Activated gamma-delta T cell treated with Interleukin-2 at 50 U/mL for 16 hours (primary cell): ENCODE measurements around the gene SPATA45.

ENCODE experiments used
- DNase-seq: peaks from one replicate; pipeline ENCODE4 v3.0.0-alpha.2; 2020

Gene SPATA45

DNA sequence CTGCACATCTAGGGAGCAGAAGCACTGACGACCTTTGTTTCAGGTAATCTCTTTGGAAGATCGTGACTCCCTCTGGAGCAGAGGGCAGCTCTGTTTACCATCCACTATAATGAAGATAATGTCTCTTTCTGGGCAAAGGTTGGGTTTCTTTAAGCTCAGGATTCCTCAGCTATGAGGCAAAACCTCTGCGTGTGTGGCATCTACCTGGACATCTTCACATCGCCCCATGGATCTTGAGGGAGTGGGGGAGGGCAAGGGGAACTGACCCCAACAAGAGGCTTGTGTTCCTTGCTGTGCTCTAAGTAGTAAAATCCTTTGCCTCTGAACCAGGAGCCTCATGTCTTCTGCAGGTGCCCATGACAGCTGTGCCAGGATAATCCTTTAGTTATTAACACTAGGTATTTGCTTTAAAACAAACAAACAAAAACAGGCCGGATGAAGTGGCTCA is 19.6 kb downstream of the SPATA45 start:
- no peak for DNase-seq

DNA sequence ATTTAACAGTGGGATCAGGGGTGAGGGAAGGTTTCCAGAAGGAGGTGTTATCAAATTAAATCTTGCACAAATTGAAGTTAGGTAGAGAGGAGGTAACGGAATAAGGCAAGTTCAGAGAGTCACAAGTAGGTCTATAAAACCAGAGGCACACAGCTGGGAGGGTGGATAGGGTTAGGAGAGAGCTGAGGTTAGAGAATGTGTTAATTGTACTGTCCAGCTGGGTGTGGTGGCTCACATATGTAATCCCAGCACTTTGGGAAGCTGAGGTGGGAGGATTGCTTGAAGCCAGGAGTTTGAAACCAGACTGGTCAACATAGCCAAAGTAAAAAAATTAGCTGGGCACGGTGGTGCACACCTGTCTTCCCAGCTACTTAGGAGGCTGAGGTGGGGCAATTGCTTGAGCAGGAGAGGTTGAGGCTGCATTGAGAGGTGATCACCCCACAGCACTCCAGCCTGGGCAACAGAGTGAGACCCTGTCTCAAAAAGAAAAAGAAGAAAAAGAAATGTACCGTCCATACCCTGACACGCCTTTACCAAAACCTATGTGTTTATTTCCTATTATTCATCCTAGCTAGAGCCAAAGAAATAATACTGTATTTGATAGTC is 20.2 kb downstream of the SPATA45 start:
- no peak for DNase-seq

DNA sequence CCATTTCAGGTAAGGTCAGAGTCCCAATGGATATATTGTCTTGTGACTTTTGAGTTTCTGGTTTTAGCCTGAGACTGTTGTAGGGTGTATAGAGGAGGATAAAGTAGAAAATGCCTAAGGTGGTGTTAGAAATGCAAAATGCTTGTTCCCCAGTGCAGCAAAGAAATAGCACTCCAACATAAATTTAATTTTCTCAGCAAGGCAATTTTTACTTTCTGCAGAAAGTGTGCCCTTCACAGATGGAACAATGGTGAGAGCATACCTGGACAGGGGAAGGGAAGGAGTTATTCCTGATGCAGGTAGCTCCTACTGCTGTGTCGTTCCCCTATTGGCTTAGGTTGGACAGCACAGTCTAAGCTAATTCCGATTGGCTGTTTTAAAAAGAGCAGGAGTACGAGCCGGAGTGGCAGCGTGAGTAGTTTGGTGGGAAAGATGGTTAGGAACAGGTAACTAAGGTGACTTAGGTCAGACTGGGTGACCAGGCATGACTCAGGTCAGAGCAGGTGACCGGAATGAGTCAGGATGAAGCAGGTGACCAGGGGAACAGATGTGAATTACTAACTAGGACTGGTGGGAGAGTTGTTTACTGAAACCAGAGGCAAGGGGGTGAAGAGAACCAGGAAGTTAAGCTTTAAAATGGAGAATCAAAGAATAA is 21.5 kb downstream of the SPATA45 start:
- DNase-seq: no peak

DNA sequence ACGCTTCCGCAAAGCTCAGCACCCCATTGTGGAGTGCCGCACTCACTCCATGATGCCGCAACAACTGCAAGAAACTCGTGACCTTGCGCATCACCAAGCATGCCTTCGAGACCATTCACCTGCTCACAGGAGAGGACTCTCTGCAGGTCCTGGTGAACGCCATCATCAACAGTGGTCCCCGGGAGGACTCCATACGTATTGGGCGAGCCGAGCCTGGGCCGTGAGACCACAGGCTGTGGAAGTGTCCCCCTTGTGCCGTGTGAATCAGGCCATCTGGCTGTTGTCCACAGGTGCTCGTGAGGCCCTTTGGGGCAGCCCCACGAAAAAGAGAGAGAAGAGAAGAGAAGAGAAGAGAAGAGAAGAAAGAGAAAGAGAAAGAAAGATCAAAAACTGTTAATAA is 23.2 kb downstream of the SPATA45 start:
- DNase-seq: no peak

DNA sequence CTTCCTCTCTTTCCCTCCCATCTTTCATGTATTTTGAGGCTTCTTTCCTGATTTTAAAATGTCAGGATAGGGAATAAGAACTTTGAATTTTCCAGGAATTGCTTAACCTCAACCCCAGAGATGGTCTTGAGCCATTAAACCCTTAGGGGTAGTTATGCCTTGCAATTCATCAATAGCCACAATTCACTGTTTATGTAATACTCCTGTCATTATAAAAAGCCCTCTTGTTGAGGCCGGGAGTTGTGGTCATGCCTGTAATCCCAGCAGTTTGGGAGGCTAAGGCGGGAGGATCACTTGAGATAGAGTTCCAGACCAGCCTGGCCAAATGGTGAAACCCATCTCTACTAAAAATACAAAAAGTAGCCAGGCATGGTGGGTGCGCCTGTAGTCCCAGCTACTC is 24.5 kb downstream of the SPATA45 start:
- DNase-seq: no peak

DNA sequence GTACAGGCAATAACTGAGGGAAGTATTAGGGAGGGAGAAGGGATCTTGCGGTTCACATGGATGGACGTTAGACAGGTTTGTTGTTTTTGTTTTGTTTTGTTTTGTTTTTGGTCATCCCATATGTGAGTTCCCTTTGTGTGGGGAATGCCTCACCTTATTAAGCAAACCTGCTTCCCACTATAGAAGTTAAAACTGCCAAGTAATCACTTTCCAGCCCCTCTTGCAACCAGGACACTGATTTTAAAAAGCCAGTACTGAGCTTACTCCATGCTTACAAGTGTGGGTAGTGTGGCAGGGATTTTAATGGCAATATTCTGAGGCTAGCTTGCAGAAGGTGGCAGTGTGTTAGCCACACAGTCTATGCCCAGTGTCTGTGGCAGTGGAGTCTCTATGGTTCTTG is 26.5 kb downstream of the SPATA45 start:
- DNase-seq: no peak

DNA sequence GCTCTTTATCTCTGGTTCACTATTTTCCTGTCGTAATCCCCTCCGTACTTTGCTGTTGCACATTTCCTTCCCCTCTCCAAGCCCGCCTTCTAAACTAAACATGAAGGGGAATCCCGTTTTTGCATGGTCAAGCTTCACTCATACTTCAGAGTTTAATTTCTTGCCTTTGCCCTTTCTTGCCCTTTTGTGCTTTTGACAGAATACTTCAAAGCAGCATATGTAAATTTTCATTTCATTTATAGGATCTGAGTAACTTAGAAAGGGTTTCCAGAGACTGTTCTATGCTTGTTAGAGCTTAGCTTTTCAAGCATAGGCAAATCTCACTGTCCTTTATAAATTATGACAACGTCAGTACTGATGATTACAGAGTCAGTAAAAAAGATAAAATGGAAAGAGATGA is 27.7 kb downstream of the SPATA45 start:
- DNase-seq: no peak

DNA sequence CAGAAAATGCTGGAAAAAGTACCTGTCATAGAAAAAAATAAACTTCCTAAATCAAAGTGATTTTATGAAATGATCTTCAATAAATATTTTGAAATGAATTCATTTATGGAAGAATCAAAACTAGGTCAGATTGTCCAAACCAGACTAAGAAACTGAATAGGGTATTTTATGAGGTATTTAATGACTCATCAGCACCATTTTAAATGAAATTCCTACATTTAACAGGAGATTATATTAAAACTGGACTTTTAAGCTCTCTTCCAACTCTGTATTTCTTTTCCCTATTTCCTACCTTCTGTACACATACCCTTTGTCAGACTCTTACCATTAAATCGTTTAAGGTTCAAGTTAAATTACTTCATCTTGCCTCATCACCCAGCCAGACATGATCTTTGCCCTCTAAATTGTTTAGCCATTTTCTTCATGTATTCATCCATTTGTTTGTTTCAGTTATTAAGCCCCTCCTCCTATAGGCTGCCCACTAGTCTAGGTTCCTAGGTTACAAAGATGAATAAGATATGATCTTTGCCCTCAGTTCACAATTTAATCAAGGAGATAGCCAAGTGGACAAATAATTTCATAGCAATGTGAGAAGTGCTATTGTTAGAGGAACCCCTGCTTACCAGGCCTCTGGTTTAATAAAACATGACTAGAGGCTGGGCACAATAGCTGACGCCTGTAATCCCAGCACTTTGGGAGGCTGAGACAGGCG is 30.7 kb downstream of the SPATA45 start:
- no peak for DNase-seq

DNA sequence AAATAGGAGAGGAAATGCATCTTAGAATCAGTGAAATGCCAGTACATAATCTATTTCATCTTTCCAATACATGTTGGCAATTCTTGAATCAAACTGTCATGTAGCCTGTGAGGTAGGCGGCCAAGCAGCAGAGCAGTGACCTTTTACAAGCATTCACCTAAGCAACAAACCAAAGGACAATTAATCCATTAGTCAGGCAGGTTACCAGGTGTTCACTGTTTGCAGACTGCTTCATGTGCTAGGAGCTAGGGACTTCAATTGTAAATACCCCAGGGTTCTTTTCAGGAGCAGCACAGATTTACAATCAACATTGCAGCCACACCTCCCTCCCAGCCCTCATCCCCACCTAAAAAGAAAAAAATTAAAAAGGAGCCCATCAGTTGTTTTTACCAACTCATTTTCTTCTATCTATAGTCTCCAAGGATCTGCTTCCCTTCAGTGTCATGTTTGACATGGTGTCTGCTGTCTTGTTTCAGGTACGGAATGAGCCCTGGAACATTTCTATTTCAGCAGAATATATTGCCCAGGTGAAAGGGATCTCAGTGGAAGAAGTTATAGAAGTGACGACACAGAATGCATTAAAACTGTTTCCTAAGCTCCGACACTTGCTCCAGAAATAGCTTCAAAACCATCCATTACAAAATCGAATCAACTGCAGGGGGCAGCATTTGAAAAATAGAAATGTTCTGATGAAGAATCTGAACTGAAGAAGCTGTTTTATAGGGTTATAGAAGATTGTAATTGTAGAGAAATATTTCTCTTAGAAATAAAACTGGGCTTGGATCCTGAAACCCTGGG is 32.7 kb downstream of the SPATA45 start:
- DNase-seq: no peak

DNA sequence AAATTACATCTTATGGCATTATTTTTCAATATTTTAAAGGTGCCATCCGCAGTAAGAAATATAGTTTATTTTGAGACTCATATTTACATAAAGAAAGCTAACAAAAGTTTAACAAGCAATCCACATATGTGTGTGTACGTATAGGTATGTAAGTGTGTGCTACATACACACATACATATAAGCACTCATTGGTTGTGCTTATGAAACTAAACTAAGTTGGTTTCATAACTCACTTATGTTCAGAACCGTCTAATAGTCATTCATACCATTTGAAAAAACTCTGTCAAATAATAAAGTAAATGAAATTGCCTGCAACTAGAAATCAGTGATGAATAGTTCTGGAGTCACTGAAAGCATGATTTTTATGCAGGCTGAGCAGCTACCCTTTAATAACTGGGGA is 41.7 kb downstream of the SPATA45 start:
- DNase-seq: no peak

DNA sequence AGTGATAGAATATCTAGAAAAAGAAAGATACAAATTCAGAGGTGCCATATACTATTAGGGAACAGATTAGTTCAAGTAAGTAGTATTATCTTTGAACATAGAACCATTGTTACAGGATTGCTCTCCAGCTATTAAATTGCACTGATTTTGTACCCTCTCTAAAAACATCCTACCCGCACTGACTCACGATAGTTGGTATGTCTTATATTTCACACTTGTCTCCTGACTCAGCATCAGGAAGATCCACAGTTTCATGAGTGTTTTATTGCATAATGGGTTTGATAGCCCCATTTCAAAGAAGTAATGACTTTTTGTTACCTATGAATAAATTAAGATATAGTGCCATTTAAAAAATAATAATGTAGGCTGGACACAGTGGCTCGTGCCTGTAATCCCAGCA is 49.8 kb downstream of the SPATA45 start:
- no peak for DNase-seq

DNA sequence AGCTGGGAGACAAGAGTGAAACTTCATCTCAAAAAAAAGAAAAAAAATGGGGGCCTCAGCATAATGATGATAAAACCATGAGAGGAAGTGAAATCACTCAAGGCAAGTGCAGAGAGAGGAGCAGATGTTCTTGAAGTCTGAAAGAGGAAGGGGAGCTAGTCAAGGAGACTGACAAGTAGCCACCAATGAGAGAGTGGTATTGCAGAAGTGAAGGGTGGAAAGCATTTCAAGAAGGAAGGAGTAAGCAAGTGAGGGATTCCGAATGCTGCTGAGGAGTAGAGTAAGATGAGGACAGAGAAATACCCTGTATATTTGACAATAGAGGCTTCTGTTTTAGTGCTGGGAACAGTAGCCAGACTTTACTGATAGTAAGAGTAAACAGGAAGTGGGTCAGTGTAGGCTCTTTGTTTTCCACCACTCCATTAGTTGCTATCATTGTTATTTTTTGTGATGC is 52.9 kb downstream of the SPATA45 start:
- DNase-seq: no peak

DNA sequence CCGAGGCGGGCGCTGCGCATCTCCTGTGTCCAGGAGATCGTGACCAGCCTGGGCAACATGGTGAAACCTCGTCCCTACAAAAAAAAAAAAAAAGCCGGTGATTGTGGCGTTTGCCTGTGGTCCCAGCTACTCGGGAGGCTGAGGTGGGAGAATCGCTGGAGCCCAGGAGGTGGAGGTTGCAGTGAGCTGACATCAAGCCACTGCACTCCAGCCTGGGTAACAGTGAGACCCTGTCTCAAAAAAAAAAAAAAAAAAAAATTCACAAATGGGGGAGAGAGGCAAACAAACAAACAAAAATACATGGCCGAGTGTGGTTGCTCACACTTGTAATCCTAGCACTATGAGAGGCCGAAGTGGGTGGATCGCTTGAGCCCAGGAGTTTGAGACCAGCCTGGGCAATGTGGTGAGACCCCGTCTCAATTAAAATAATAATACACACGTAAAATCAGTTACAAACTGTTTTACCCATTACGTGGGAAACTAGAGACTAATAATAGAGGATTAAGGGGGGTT is 55.0 kb downstream of the SPATA45 start:
- DNase-seq: no peak

DNA sequence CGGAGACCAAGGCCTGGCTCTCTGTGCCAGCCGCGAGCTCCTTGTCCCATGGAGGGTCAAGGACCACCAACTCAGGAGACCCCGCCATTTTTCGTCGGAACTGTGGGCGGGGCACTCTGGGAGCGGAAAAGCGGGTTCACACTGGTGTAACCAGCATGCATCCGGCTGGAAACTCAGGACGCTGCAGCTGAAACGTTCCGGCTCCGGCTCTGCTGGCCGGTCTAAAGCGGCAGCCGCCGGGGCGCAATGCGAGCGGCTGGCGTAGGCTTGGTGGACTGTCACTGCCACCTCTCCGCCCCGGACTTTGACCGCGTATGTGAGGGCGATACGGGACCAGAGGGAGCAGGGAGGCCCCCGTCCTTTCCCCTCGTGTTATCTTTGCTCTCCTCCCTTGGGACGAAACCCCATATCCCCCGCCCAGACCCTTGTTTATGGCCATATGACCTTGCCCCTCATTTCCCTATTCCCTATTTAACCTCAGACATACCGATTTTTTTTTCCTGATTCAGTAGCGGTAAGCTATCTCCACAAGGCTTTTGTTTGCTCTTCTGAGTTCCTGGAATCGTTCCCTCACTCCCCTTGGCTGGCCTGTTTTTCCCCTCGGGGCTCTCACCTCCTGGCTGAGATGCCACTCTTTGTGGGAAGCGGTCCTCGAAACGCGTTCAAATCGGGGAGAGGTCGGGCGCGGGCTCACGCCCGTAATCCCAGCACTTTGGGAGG is 55.6 kb downstream of the SPATA45 start, which contains the start of the genes NSL1 and TATDN3:
NSL1 (minus strand) TSS at position 102 of the 720 bp plus-strand sequence; CDS start at position 88, 14 bp downstream.
TATDN3 (plus strand) TSS at position 219 of the 720 bp plus-strand sequence; CDS start at position 247, 28 bp downstream.
- DNase-seq: peak; percentile 96

DNA sequence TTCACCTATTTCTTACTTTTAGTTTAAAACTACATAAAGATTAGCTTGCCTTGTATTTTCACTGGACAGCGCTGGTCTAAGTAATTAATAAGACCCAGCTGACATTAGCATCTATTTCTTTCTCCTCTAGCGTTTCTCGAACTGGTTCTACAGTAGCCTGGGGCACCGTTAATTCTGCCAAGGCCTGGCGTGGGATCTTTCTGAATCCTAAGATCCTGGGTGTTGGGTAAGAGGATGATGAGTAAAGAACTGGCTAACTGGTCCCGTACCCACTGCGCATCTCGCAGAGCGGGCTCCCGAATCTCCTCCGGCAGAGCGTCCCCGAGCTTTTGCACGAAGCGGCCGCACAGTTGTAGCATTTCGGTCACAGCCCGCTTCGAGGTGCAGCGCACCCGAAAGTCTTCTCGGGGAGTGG is 56.2 kb downstream of the SPATA45 start:
- no peak for DNase-seq

DNA sequence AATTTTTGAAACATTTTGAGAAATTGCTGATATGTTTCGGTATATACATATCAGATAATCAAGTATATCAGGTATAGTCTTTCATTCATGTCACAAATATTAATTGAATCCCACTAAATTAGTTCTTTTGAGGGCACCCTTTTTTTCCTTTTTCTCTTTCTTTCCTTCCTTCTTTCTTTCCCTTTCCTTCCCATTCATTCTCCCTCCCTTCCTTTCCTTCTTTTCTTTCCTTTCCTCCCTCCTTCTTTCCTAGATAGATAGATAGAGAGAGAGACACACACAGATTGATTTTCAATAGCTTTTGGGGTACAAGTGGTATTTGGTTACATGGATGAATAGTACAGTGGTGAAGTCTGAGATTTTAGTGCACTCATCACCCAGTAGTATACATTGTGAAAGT is 61.6 kb downstream of the SPATA45 start:
- no peak for DNase-seq

DNA sequence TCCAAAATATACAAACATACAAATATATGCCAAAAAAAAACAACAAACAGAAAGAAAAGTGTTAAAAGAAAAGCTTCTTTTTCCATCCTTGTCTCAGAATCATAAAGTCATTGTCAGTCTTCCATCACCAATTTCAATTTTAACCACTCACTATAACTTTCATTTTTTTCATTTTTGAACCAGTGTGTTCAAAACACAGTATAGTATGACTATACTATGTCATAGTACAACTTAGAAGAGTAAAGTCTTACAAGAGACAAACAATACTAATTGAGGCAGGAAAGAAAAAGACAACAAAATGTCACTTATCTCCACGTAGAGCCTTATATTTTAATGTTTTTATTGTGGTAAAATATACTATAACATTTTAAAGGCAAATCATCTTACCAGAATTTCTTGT is 63.5 kb downstream of the SPATA45 start:
- no peak for DNase-seq

DNA sequence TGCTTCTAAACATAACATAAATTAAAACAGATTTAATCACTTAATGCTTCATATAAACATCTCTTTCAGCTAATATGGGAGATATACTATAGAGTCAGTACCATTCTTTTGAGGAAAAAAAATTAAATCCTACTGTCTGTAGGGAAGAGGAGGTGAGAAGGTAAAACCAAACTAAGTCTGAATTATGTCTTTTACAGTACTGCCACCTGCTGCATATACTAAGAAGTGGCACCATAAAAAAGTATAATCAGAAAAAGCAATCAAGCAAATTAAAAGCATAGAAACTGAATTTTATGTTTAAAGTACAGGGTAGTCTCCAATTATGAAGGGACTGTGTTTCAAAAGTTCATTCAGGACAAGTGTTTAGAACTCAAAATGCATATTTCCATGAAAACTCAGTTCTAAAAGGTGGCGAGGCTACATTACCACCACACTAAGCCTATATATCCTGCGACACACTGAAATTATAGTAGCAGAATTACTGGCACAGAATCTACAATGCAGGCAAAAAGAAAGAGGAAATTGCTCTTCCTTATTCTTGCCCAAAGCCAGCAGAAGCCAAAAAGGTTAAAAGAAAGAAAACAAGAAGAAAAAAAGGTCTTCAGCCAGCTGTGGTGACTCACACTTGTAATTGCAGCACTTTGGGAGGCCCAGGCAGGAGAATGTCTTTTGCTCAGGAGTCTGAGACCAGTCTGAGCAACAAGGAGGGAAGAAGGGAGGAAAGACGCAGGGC is 64.9 kb downstream of the SPATA45 start:
- no peak for DNase-seq

DNA sequence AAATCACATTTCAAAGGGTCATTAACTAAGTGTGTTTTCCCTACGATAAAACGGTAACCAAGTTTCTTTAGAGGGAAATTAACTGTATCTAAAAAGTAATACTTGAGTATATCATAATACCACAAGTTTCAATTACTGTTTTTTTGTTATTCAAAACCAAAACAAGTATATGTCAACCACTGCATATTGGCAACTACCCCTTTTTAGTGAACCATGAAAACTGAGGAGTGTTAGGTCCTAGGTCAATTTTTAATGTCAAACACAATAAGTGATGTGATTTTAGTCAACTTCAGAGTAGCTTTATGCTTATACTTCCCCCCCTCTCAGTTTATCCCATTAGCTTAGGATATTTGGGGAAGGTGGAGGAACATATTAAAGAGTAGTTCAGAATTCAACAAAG is 66.2 kb downstream of the SPATA45 start:
- no peak for DNase-seq

DNA sequence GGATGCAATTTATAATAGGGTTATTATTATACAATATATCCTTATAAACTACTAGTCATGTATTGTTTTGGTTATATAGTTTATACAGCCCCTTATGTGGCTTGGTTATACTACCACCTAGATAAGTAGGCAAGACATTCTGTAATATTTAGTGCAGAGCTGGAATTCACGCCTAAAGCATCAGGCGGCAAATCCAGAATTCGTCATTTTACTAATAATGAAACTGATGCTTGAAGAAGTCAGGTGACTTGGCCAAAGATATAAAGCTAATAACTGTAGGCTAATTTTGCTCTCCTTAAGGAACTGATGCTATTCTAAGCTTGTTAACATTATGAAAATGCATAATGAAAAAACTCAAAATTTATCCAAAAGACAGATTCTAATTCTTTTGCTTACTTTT is 66.7 kb downstream of the SPATA45 start:
- no peak for DNase-seq
